Gastrocnemius medialis (tissue), 4 donors: ENCODE data around the gene ELK3. TPM values are rescaled to one million over a fixed set of nuclear protein-coding genes. Genes with fewer than 3 reads are reported as not detected.

ENCODE experiments used
- ATAC-seq, 2 donors: fragments of 150-250 bp; one replicate each; pipeline ENCODE4 v1.9.1; 2016
- DNase-seq, 2 donors: peaks; one replicate each; pipeline ENCODE4 v3.0.0-alpha.2; 2019
- H3K27ac ChIP-seq, 4 donors: fragments of 200-600 bp; sonication (generic); 1 replicate in 1 of 4; 2 replicates in 3 of 4; pipeline ENCODE4 v1.5.1; 2016 to 2018; ENCODE audit warnings: mild to moderate bottlenecking in 2 of 4, moderate library complexity in 1 of 4
- H3K27me3 ChIP-seq, 3 donors: fragments of 200-600 bp; sonication (generic) in 2 of 3; 1 replicate in 1 of 3; 2 replicates in 2 of 3; pipeline versions ENCODE4 v1.5.1 to v1.6.0; 2016 to 2019; ENCODE audit warnings: mild to moderate bottlenecking in 1 of 3, moderate library complexity in 1 of 3
- H3K36me3 ChIP-seq, 2 donors: fragments of 200-600 bp; sonication (generic) in 1 of 2; one replicate each; pipeline ENCODE4 v1.5.1; 2017 to 2018
- H3K4me1 ChIP-seq, 2 donors: fragments of 200-600 bp; sonication (generic) in 1 of 2; one replicate each; pipeline ENCODE4 v1.5.1; 2016 to 2017; ENCODE audit warnings: mild to moderate bottlenecking in 2 of 2
- H3K4me3 ChIP-seq, 4 donors: fragments of 200-600 bp; sonication (generic) in 3 of 4; 1 replicate in 1 of 4; 2 replicates in 3 of 4; pipeline ENCODE4 v1.5.1; 2016 to 2019; ENCODE audit warnings: mild to moderate bottlenecking in 2 of 4
- H3K9me3 ChIP-seq, 3 donors: fragments of 200-600 bp; sonication (generic) in 2 of 3; 1 replicate in 1 of 3; 2 replicates in 2 of 3; pipeline ENCODE4 v1.5.1; 2016 to 2019
- CTCF ChIP-seq, 5 experiments: fragments of 450-650 bp in 3 of 5; fragments of 200-600 bp in 2 of 5; sonication (generic) in 2 of 5; IDR thresholded peaks in 4 of 5; conservative IDR thresholded peaks in 1 of 5; 1 replicate in 4 of 5; 2 replicates in 1 of 5; pipeline ENCODE4 v1.5.1; 2016 to 2019; ENCODE audit warnings: antibody characterized with exemption in 5 of 5, mild to moderate bottlenecking in 3 of 5, moderate library complexity in 3 of 5
- POLR2A ChIP-seq, 2 donors: fragments of 450-650 bp; IDR thresholded peaks; one replicate each; pipeline ENCODE4 v1.6.1; 2017; ENCODE audit warnings: antibody characterized with exemption in 2 of 2, mild to moderate bottlenecking in 2 of 2, moderate library complexity in 2 of 2
- in situ Hi-C, 4 donors: fragments of 200-750 bp; cut with MboI; loops; one replicate each; pipeline versions ENCODE4 v1.15.0 to v1.8.0; 2017; ENCODE audit warnings: low sequenced_read_pairs in 4 of 4
- intact Hi-C: fragments of 100-400 bp; cut with DNase I; formaldehyde crosslinking; loops from one replicate; pipeline ENCODE4 v1.15.1; 2023; ENCODE audit warnings: low total_unique reads
- total RNA-seq, 4 donors: library from RNA; depleted of rRNA; stranded (reverse); fragments of >200 nt; gene quantifications; one replicate each; pipeline versions ENCODE4 v1.1.0 to v1.2.3, GENCODE V29; 2016

ELK3 gene
- total RNA-seq, 4 donors from 2014 or later: 3.7 to 6.6 (median 4.9) TPM

- DNase-seq (no peak), ATAC-seq (no peak)
- Histone ChIP-seq H3K27ac (no peak overlapping the region), H3K36me3 (no peaks in the 10 kb centered on the region), H3K9me3 (no peaks in the 10 kb centered on the region), H3K27me3 (no peaks in the 10 kb centered on the region), H3K4me1 (peaks cover 9 to 20% of the 10 kb centered on the region in 2 donors), H3K4me3 (no peak overlapping the region)
- intact Hi-C loops: no loop called here
- in situ Hi-C loops: no loop called here
- TF ChIP-seq POLR2A (IDR thresholded peaks at IDR 0.05) (no peak), CTCF (IDR thresholded peaks at IDR 0.05 in 4 of 5, conservative IDR thresholded peaks at IDR 0.05 in 1 of 5) (no peak)
Observed at GRCh38 chr12:96228566-96229248, 34.5 kb downstream of the ELK3 start.

DNA sequence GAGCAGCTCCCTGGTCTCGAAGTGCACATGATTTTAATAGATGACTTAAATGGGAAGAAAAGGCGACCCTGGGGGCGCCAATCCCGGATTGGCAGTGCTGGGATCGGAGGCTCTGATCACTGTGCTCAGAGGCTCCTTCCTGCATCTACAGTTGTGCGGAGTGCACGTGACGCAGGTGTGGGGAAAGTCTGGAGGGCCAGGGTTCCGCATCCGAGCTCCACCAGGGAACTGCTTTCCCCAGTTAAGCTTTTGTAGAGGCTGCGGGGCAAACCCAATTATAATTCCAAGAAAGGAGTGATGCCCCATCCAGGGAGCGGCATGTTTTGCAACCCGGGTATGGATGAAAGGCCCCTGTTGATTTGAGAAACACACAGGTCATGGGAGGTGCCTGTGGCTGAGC lies 36.5 kb downstream of the ELK3 start:
- intact Hi-C loops (loop anchor here (5.0 to 10.0 kb wide), 2 partner anchors 167 to 376 kb away; partner anchors contain the start of gene SNRPF), in situ Hi-C loops (no loop called here)
- ATAC-seq: no peak
- no peak overlapping the region for H3K4me3 ChIP-seq
- H3K36me3 ChIP-seq: no peaks in the 10 kb centered on the region
- H3K27ac ChIP-seq: no peak overlapping the region
- no peak for TF ChIP-seq POLR2A (IDR thresholded peaks at IDR 0.05)
- no peak for TF ChIP-seq CTCF (IDR thresholded peaks at IDR 0.05 in 4 of 5, conservative IDR thresholded peaks at IDR 0.05 in 1 of 5)
- peaks cover 15 to 22% of the 10 kb centered on the region in 2 donors for H3K4me1 ChIP-seq
- no peaks in the 10 kb centered on the region for H3K9me3 ChIP-seq
- no peaks in the 10 kb centered on the region for H3K27me3 ChIP-seq
- DNase-seq: no peak

- DNase-seq (peak in 1 of 2 donors; percentile 61), ATAC-seq (no peak)
- in situ Hi-C loops: no loop called here
- H3K4me3 ChIP-seq: no peak overlapping the region
- H3K27me3 ChIP-seq: peaks cover 0 to 8% (median 5%) of the 10 kb centered on the region in 3 donors
- no peaks in the 10 kb centered on the region for H3K9me3 ChIP-seq
- TF ChIP-seq POLR2A (IDR thresholded peaks at IDR 0.05): no peak
- TF ChIP-seq CTCF (IDR thresholded peaks at IDR 0.05 in 4 of 5, conservative IDR thresholded peaks at IDR 0.05 in 1 of 5): no peak
- peak overlapping the region in 3 of 4 donors; percentile 63 to 69 (median 69) for H3K27ac ChIP-seq
- intact Hi-C loops: loop anchor here (5.0 to 10.0 kb wide), 2 partner anchors 164 to 378 kb away; partner anchors contain the start of gene SNRPF
- peaks cover 37 to 42% of the 10 kb centered on the region in 2 donors for H3K4me1 ChIP-seq
- H3K36me3 ChIP-seq: no peaks in the 10 kb centered on the region
Observed at GRCh38 chr12:96233168-96233567, 39.0 kb downstream of the ELK3 start.

DNA sequence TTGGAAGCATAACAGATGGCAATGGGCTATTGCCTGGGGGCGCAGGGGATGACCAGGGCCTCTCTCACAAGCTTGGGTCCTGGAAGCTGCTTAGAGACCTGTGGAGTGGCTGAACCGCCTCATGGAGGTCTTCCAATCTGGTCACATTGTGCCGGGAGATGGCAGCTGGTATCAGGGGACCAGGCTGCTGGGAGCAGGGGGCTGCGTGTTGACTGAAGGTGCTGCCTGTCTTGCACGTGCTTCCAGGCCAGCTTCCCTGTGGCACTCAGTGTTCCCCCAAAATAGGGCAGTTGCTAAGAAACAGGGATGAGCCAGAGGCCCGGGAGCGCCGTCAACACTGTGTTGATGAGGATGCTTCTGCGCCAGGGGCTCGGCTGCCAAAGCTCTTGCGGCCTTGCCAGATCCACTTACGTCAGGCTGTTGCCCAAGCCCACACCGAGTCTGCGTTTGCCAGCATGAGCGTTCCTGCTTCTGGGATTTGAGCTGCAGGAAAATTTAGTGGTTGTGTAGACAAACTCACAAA lies 39.8 kb downstream of the ELK3 start:
- in situ Hi-C loops (no loop called here), intact Hi-C loops (loop anchor here (2.0 to 10.0 kb wide), 3 partner anchors 17 to 379 kb away; partner anchors contain the start of gene SNRPF)
- peak; percentile 84 to 86 for ATAC-seq
- TF ChIP-seq POLR2A (IDR thresholded peaks at IDR 0.05) (no peak), CTCF (IDR thresholded peaks at IDR 0.05 in 4 of 5, conservative IDR thresholded peaks at IDR 0.05 in 1 of 5) (no peak)
- DNase-seq: peak; percentile 78 to 86
- Histone ChIP-seq H3K4me3 (no peak overlapping the region), H3K4me1 (peaks cover 42 to 44% of the 10 kb centered on the region in 2 donors), H3K27ac (peak overlapping the region; percentile 59 to 69 (median 66)), H3K36me3 (no peaks in the 10 kb centered on the region), H3K9me3 (no peaks in the 10 kb centered on the region), H3K27me3 (peaks cover 0 to 8% (median 5%) of the 10 kb centered on the region in 3 donors)
